ENCODE results near the gene RAI14.
"Not testable (repeated sequence)": the region's sequence is repeated elsewhere in the genome, so short reads cannot be mapped to it uniquely, and the experiment has no call there.

The RAI14 gene

DNA sequence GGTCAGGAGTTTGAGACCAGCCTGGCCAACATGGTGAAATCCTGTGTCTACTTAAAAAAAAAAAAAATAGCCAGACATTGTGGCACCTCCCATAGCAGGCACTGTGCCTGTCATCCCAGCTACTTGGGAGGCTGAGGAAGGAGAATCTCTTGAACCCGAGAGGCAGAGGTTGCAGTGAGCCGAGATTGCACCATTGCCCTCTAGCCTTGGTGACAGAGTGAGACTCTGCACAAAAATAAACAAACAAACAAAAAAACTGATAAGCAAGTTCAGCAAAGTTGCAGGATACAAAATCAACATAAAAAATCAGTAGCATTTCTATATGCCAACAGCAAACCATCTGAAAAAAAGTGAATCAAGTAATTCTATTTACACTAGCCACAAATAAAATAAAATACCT, 118.0 kb downstream of the RAI14 start:
- H3K36me3 ChIP-seq: no peaks in the 10 kb centered on the region
- DNase-seq: no peak
- TF ChIP-seq, protein P1, sequence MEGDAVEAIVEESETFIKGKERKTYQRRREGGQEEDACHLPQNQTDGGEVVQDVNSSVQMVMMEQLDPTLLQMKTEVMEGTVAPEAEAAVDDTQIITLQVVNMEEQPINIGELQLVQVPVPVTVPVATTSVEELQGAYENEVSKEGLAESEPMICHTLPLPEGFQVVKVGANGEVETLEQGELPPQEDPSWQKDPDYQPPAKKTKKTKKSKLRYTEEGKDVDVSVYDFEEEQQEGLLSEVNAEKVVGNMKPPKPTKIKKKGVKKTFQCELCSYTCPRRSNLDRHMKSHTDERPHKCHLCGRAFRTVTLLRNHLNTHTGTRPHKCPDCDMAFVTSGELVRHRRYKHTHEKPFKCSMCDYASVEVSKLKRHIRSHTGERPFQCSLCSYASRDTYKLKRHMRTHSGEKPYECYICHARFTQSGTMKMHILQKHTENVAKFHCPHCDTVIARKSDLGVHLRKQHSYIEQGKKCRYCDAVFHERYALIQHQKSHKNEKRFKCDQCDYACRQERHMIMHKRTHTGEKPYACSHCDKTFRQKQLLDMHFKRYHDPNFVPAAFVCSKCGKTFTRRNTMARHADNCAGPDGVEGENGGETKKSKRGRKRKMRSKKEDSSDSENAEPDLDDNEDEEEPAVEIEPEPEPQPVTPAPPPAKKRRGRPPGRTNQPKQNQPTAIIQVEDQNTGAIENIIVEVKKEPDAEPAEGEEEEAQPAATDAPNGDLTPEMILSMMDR (IDR thresholded peaks at IDR 0.05; ENCODE audit: low read depth, low read length): no peak
- no peak overlapping the region for H3K27ac ChIP-seq
- no peaks in the 10 kb centered on the region for H3K27me3 ChIP-seq (ENCODE audit: insufficient read depth, low read depth, severe bottlenecking)
- no peaks in the 10 kb centered on the region for H3K9me3 ChIP-seq (ENCODE audit: severe bottlenecking)
- H3K4me3 ChIP-seq (ENCODE audit: low read depth, low read length): no peak overlapping the region

DNA sequence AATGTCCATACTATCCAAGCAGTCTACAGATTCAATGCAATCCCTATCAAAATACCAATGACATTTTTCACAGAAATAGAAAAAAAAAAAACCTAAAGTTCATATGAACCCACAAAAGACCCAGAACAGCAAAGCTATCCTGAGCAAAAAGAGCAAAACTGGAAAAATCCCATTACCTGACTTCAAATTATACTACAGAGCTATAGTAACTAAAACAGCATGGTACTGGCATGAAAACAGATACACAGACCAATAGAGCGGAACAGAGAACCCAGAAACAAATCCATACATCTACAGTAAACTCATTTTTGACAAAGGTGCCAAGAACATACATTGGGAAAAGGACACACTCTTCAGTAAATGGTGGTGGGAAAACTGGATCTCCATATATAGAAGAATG, 118.5 kb downstream of the RAI14 start:
- not testable (repeated sequence) for H3K27me3 ChIP-seq (ENCODE audit: insufficient read depth, low read depth, severe bottlenecking); DNase-seq; H3K27ac ChIP-seq; H3K4me3 ChIP-seq (ENCODE audit: low read depth, low read length); H3K9me3 ChIP-seq (ENCODE audit: severe bottlenecking); H3K36me3 ChIP-seq

DNA sequence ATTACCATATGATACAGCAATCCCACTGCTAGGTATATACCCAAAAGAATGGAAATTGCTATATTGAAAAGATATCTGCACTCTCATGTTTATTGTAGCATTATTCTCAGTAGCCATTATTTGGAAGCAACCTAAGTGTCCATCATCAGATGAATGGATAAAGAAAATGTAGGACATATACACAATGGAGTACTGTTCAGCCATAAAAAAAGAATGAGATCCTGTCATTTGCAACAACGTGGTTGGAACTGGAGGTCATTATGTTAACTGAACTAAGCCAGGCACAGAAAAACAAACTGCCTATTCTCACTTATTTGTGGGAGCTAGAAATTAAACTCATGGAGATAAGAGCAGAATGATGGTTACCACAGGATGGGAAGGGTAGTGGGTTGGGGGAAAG, 119.8 kb downstream of the RAI14 start:
- Histone ChIP-seq H3K9me3 (ENCODE audit: severe bottlenecking) (no peaks in the 10 kb centered on the region), H3K27ac (no peak overlapping the region), H3K36me3 (no peaks in the 10 kb centered on the region), H3K4me3 (ENCODE audit: low read depth, low read length) (no peak overlapping the region), H3K27me3 (ENCODE audit: insufficient read depth, low read depth, severe bottlenecking) (no peaks in the 10 kb centered on the region)
- no peak for DNase-seq
- TF ChIP-seq, protein P1 (IDR thresholded peaks at IDR 0.05; ENCODE audit: low read depth, low read length): no peak

DNA sequence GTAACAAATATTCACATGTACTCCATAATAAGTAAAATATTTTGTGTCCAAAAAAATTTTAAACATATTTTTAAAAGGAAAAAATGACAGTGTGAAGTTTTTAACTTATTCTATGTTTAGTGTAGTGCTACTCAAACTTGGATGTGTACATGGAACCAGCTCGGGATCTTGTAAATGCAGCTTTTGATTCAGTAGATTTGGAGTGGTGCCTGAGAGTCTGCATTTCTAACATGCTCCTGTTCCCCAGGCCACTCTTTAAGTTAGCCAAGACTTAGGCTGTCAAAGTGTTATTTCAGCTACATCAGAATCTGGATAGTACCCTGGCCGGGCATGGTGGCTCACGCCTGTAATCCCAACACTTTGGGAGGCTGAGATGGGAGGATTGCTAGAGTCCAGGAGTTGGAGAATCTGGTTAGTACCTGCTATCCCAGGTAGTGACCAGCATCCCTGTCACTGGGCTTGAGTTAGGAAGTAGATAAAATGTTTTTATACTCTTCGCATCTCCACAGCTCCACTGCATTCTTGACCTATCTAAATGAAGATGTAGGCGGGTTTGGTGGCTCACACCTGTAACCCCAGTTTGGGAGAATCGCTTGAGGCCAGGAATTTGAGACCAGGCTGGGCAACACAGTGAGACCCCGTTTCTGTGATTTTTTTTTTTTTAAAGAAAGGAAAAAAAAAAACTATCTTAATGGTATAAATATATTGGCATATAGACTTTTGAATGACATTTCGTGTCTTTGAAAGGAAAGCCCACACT, 122.1 kb downstream of the RAI14 start:
- Histone ChIP-seq H3K27me3 (ENCODE audit: insufficient read depth, low read depth, severe bottlenecking) (no peaks in the 10 kb centered on the region), H3K4me3 (ENCODE audit: low read depth, low read length) (no peak overlapping the region), H3K9me3 (ENCODE audit: severe bottlenecking) (peaks cover 4% of the 10 kb centered on the region), H3K36me3 (no peaks in the 10 kb centered on the region), H3K27ac (no peak overlapping the region)
- no peak for DNase-seq
- TF ChIP-seq, protein P1 (IDR thresholded peaks at IDR 0.05; ENCODE audit: low read depth, low read length): no peak

DNA sequence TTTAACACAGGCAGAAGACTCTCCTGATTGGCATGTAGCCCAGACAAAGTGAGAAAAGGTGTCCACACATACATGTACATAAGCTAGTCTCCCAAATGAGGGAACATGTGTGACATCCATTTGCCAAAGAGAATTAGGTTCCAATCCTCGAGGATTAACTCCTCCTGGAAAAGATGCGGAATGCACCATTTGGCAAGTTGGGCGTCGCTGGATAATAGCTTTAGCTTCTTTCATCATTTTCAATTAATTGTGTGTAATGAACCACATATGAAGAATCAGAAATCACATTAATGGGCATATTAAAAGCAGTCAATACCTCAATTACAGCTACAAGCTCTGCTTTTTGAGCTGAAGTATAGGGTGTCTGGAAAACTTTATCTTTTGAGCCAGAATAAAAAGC, 127.8 kb downstream of the RAI14 start:
- not testable (repeated sequence) for DNase-seq; H3K36me3 ChIP-seq; H3K4me3 ChIP-seq (ENCODE audit: low read depth, low read length); H3K27ac ChIP-seq; H3K9me3 ChIP-seq (ENCODE audit: severe bottlenecking); H3K27me3 ChIP-seq (ENCODE audit: insufficient read depth, low read depth, severe bottlenecking)

DNA sequence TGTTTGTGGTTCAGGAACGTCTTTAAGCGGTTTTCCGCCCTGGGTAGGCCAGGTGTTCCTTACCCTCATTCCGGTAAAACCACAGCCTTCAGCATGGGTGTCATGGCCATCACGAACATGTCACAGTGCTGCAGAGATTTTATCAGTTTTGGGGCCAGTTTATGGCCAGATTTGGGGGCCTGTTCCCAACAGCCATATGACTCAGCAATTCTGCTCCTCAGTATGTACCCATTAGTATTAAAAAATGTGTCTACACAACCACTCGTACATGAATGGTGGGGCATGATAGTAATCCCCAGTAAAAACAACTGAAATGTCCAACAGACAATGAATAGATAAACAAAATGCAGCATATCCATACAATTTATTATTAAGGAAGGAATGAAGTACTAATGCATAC, 130.9 kb downstream of the RAI14 start:
- no peaks in the 10 kb centered on the region for H3K27me3 ChIP-seq (ENCODE audit: insufficient read depth, low read depth, severe bottlenecking)
- no peak for DNase-seq
- H3K4me3 ChIP-seq (ENCODE audit: low read depth, low read length): no peak overlapping the region
- TF ChIP-seq, protein P1 (IDR thresholded peaks at IDR 0.05; ENCODE audit: low read depth, low read length): no peak
- H3K36me3 ChIP-seq: no peaks in the 10 kb centered on the region
- H3K27ac ChIP-seq: no peak overlapping the region
- peaks cover 5% of the 10 kb centered on the region for H3K9me3 ChIP-seq (ENCODE audit: severe bottlenecking)

DNA sequence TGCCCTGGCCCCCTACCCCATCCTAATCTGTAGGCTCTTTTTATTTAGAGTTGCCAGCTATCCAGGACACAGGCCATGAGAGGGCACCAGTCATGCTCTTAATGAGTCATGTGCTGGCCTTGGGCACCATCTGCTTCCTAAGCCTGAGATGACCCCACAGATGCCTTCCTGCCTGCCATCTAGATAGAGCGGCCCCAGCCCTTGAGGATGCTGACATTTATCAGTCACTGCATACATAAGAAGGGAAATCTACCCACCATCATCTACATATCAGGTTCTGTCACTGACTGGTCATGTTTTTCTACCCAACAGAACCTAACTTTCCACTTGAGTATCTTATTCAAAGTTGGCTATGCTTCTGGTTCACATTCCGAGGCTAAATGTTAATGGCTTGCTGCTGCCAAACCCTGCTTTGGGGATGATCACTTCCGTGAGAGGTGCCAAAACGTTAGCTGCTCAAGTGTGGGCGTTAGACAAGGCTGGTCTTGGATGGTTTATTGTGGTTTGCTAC, 132.9 kb downstream of the RAI14 start:
- TF ChIP-seq, protein P1 (IDR thresholded peaks at IDR 0.05; ENCODE audit: low read depth, low read length): peak; percentile 26; the same call in 1 of the 2 replicates
- Histone ChIP-seq H3K9me3 (ENCODE audit: severe bottlenecking) (peaks cover 5% of the 10 kb centered on the region), H3K27me3 (ENCODE audit: insufficient read depth, low read depth, severe bottlenecking) (no peaks in the 10 kb centered on the region), H3K27ac (no peak overlapping the region), H3K36me3 (no peaks in the 10 kb centered on the region), H3K4me3 (ENCODE audit: low read depth, low read length) (no peak overlapping the region)
- peak; percentile 78 for DNase-seq

Measured in WERI-Rb-1 (cell line).